CD4-positive, alpha-beta T cell treated with Interleukin-15 for 1 hour (primary cell): ENCODE results near the gene NBEAL1.
"Not testable (repeated sequence)": the region's sequence is repeated elsewhere in the genome, so short reads cannot be mapped to it uniquely, and the experiment has no call there.

Experiments
- DNase-seq: peaks from one replicate; pipeline ENCODE4 v3.0.0-alpha.2; 2020

NBEAL1 gene

DNA sequence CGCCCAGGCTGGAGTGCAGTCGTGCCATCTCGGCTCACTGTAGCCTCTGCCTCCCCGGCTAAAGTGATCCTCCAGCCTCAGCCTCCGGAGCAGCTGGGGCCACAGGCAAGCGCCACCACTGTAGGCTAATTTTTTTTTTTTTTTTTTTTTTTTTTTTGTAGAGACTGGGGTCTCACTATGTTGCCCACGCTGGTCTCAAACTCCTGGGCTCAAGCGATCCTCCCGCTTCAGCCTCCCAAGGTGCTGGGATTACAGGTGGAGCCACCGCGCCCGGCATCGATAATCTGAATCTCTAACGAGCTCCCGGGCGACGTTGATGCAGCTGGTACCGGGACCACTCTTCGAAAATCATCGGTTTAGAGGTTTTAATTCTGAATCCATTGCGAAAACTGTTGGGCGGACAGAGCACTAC is 223.6 kb downstream of the NBEAL1 start:
- no peak for DNase-seq

DNA sequence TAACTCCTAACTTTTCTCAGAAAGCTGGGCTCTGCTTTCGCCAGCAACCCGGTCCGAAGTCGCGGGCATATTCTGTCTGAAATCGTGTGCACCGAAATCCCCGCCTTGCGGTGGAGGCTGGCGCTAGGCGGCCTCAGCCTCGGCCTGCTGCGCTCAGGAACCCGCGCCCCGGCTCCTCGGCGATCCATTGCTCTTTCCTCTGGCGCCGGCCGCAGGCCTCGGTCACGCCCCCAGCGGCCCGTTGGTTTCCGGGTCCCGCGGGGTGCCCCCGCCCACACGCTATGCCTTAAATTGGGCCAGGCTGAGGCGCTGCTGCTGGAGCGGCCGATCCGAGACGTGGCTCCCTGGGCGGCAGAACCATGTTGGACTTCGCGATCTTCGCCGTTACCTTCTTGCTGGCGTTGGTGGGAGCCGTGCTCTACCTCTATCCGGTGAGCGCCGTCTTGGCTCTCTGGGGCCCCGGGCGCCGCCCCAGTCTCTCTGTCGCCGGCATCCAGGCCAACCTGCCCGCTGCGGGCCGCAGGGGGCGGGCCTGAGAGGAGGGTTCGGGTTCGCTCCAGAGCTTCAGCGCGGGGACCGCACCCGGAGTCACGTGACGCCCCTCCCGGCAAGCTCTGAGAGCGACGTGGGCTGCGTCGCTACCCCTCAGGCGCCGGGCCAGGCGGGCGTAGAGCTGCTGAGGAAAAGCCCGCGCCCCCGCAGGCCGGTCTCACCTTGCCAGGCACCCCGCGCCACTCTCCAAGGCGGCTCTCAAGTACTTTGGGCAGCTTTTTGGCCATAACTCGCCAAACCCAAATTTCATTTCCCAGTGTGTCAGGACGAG is 224.2 kb downstream of the NBEAL1 start, which contains the start of gene CYP20A1:
Gene CYP20A1 (plus strand): TSS at position 315 of the 823 bp plus-strand sequence. CDS start 45 bp downstream, at position 360.
- peak; percentile 95 for DNase-seq

DNA sequence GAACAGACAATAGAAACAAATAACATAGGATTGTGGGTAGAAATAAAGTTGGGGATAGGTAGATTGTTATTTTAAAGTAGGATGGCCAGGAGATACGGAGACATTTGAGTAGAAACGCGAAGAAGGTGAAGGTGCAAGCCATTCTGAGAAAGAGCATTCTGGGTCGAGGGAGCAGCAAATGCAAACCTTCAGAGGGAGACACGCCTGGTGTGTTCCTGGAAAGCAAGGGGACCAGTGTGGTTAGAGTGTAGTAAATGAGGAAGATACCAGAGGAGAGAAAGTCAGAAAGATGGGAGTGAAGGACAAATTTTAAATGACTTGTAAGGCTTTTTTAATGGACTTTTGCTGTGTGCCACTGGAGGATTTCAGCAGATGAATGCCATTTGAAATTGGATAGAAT is 225.8 kb downstream of the NBEAL1 start:
- DNase-seq = no peak

DNA sequence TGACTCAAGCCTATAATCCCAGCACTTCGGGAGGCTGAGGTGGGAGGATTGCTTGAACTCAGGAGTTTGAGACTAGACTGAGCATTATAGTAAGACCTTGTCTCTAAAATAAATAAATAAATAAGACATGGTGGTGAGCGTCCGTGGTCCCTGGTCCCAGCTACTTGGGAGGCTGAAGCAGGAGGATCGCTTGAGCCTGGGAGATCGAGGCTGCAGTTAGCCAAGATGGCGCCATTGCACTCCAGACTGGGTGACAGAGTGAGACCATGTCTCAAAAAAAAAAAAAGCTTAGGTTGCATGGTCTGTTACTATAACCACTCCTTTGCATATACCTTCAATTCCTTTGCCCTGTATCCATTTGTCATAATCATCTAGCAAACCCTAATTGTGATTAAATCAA is 227.8 kb downstream of the NBEAL1 start:
- no peak for DNase-seq

DNA sequence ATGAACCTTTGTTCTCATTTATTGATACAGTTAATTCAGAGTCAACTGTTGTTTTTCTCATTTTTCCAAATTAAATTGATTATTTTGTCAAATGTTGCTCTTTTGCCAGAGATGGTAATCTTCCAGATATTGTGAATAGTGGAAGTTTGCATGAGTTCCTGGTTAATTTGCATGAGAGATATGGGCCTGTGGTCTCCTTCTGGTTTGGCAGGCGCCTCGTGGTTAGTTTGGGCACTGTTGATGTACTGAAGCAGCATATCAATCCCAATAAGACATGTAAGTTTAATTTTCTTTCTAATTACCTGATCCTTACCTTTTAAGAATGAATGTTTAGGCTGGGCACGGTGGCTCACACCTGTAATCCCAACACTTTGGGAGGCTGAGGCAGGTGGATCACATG is 232.0 kb downstream of the NBEAL1 start:
- DNase-seq = no peak

DNA sequence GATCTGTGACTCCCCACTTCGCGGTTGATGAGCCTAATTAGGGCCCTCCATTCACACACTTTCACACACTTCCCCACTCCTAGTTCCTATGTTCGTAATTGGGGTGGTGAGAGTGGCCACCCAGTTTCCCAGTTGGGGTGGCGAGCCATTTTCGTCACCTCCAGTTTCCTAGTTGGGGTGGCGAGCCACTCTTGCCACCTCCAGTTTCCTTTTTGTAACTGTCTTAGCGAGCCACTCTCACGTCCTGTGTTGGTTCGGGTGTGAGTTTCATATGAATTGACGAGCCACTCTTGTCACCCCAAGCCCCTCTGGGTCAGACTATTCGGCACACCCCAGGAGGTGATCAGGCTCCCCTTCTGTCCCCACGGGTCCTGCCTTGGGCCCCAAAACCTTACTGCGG is 238.1 kb downstream of the NBEAL1 start:
- DNase-seq = no peak

DNA sequence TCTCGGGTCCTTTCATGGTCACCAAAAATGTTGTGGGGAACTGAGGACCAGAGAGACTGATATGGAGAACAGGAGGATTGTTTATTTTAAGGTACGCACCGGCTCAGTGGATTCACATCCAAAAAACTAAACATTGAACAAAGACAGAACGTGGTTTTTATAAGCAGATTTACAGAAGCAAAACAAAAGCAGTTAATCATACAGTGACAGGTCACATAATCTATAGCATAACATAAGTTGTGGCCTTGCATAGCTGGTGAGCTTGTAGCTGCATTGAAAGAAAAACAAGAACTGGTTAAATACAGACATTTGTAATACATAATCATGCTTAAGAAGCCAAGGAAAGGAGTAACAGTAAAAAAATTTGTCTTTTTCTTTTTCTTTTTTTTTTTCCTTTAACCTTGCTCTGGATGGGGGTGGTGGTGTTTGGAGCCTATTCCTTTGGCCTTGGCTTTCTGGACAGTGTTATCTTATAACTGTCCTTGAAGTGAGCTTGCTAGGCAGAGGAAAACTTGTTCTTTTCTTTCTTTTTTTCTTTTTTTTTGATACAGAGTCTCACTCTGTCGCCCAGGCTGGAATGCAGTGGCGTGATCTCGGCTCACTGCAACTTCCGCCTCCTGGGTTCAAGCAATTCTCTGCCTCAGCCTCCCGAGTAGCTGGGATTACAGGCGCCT is 238.9 kb downstream of the NBEAL1 start:
- DNase-seq = not testable (repeated sequence)

DNA sequence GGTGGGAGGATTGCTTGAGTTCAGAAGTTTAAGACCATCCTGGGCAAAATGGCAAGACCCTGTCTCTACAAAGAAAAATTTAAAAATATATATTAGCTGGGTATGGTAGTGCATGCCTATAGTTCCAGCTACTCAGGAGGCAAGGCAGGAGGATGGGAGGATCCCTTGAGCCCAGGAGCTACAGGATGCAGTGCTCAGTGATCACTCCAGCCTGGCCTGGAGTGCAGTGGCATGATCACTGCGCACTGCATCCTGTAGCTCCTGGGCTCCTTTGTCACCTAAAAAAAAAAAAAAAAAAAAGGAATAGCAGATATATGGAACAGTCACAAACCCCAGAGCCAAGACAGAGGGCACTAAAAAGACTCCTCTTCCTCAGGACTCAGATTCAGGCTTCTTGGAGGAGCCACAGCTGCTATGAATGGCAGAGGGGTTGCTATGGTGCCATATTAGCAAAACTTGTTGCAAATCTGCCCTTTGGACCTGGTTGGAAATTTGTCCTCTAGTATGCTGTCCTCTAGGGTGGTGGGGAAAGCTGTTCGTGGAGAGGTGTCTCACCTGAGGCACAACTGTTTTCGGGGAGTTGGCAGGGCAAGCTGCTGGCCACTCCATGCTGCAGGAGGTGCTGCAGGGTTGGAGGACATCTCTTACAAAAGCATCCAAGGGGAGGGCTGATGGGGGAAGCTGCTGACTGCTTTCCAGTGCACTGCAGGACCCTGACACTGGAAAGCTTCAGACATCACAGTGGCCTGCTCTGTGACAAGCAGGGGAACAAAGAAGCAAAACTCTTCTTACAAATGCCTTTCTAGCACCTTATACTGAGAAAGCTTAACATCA is 246.9 kb downstream of the NBEAL1 start:
- no peak for DNase-seq
